Calu3 (cell line): ENCODE data around the gene ARHGEF12. TPM values are rescaled to one million over a fixed set of nuclear protein-coding genes. Genes with fewer than 3 reads are reported as not detected.

Source experiments
- BruUV-seq: library from RNA; stranded (reverse); fragments of 400-500 nt; replicated peaks from 2 replicates; lab custom pipeline; 2021; lab: Mats Ljungman, UMichigan
- CTCF ChIA-PET: fragments of 300-600 bp; sonication (Branson Sonifier 250); formaldehyde crosslinking; loops from one replicate; lab custom pipeline; 2022; ENCODE audit warnings: antibody characterized with exemption; lab: Charles Lee
- DNase-seq: peaks from one replicate; pipeline ENCODE4 v3.0.0; 2022
- H3K27ac Mint-ChIP-seq: one replicate; pipeline ENCODE4 v1.8.0; 2022; ENCODE audit warnings: mixed read lengths; ENCODE audit not compliant: unreplicated experiment
- H3K27me3 Mint-ChIP-seq: one replicate; pipeline ENCODE4 v1.8.0; 2022; ENCODE audit warnings: mixed read lengths; ENCODE audit not compliant: unreplicated experiment
- H3K36me3 Mint-ChIP-seq: one replicate; pipeline ENCODE4 v1.8.0; 2022; ENCODE audit warnings: mild to moderate bottlenecking, moderate library complexity, mixed read lengths; ENCODE audit not compliant: insufficient read depth, unreplicated experiment
- H3K4me1 Mint-ChIP-seq: one replicate; pipeline ENCODE4 v1.8.0; 2022; ENCODE audit warnings: mild to moderate bottlenecking, low read depth, mixed read lengths; ENCODE audit not compliant: unreplicated experiment
- H3K4me3 Mint-ChIP-seq: one replicate; pipeline ENCODE4 v1.8.0; 2022; ENCODE audit warnings: mild to moderate bottlenecking, low read depth, moderate library complexity, mixed read lengths; ENCODE audit not compliant: unreplicated experiment
- H3K9me3 Mint-ChIP-seq: one replicate; pipeline ENCODE4 v1.8.0; 2022; ENCODE audit warnings: low read depth, mixed read lengths; ENCODE audit not compliant: unreplicated experiment
- CTCF ChIP-seq: fragments of 200-600 bp; IDR thresholded peaks from one replicate; pipeline ENCODE4 v1.8.0; 2022; ENCODE audit warnings: antibody characterized with exemption; ENCODE audit not compliant: unreplicated experiment
- intact Hi-C: fragments of 100-400 bp; cut with micrococcal nuclease; formaldehyde crosslinking; loops from one replicate; pipeline ENCODE4 v1.10.0; 2022; ENCODE audit not compliant: unreplicated experiment
- total RNA-seq: library from RNA; stranded (reverse); gene quantifications from 2 replicates; pipeline ENCODE4 v1.2.3, GENCODE V29; 2022

ARHGEF12 gene
- total RNA-seq, 1 experiment from 2014 or later: 50.0 TPM

DNA sequence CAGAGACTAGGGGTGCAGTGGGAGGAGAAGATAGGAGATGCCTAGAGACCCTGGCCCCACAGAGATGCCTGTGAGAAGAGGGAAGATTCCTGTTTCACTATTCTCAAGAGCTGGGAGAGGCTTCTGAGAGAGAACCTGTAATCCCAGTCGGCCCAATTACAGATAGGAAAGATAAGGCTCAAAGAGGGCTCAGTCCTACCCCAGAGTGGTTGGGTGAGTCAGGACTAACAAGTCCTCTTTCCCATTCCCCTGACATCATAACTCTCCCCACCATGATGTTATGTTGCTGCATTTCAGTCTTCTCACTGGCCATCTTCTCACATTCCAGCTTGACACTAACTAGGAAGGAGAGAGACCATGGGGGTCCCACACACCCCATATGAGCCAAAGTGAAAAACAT, 17.9 kb downstream of the ARHGEF12 start:
- BruUV-seq: no TSS peak
- no peaks in the 10 kb centered on the region for H3K27me3 Mint-ChIP-seq
- intact Hi-C loops: no loop called here
- H3K27ac Mint-ChIP-seq: no peak overlapping the region
- H3K9me3 Mint-ChIP-seq: no peaks in the 10 kb centered on the region
- CTCF ChIA-PET: no interaction called here
- H3K4me3 Mint-ChIP-seq: no peak overlapping the region
- peaks cover 22% of the 10 kb centered on the region for H3K4me1 Mint-ChIP-seq
- TF ChIP-seq CTCF: no peak
- no peak for DNase-seq
- no peaks in the 10 kb centered on the region for H3K36me3 Mint-ChIP-seq

DNA sequence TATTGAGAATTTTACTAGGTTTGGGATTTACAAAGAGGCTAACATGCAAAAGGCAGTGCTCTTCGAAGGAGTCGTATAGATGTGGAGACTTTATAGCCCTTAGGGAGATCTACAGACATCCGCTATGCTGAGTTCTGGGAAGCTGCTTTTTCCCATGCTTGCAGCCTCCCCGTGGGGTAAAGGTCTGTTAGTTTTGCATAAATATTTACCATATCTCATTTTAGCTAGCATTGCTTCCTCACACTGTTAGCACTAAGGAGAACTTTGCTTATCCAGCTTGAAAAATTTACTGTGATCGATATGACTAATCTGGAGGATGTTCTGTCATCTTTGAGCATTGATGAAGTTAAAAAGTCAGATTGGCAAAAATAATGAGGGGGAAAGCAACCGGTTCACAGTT, 18.6 kb downstream of the ARHGEF12 start:
- Mint-ChIP-seq H3K27ac (no peak overlapping the region), H3K36me3 (no peaks in the 10 kb centered on the region), H3K4me3 (no peak overlapping the region), H3K27me3 (no peaks in the 10 kb centered on the region), H3K9me3 (no peaks in the 10 kb centered on the region), H3K4me1 (peaks cover 22% of the 10 kb centered on the region)
- no peak for TF ChIP-seq CTCF
- BruUV-seq: no TSS peak
- DNase-seq: no peak
- intact Hi-C loops: no loop called here
- CTCF ChIA-PET: no interaction called here

DNA sequence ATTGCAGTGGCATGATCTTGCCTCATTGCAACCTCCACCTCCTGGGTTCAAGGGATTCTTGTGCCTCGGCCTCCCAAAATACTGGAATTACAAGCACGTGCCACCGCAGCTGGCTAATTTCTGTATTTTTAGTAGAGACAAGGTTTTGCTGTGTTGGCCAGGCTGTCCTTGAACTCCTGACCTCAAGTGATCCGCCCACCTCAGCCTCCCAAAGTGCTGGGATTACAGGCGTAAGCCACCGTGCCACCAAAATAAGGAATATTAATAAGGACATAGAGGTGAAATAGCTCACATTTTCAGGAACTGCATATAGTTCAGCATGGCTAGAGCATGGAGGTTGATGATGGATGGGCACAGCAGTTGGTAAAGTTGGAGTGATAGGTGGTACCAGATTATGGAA, 21.4 kb downstream of the ARHGEF12 start:
- Mint-ChIP-seq H3K27ac (no peak overlapping the region), H3K4me1 (peaks cover 22% of the 10 kb centered on the region), H3K27me3 (no peaks in the 10 kb centered on the region), H3K36me3 (no peaks in the 10 kb centered on the region), H3K9me3 (no peaks in the 10 kb centered on the region), H3K4me3 (no peak overlapping the region)
- BruUV-seq: no TSS peak
- no peak for DNase-seq
- CTCF ChIA-PET: no interaction called here
- intact Hi-C loops: no loop called here
- no peak for TF ChIP-seq CTCF

GRCh38 chr11:120358729-120359128, 22.5 kb downstream of the ARHGEF12 start:
- no peaks in the 10 kb centered on the region for H3K9me3 Mint-ChIP-seq
- no peaks in the 10 kb centered on the region for H3K36me3 Mint-ChIP-seq
- peaks cover 19% of the 10 kb centered on the region for H3K4me1 Mint-ChIP-seq
- H3K27ac Mint-ChIP-seq: no peak overlapping the region
- TF ChIP-seq CTCF: no peak
- CTCF ChIA-PET: no interaction called here
- H3K4me3 Mint-ChIP-seq: no peak overlapping the region
- intact Hi-C loops: no loop called here
- no peak for DNase-seq
- no peaks in the 10 kb centered on the region for H3K27me3 Mint-ChIP-seq
- no TSS peak for BruUV-seq
